ENCODE results near the gene PEMT. TPM values are rescaled to one million over a fixed set of nuclear protein-coding genes. Genes with fewer than 3 reads are reported as not detected.

The PEMT gene
- total and polyA plus RNA-seq, 2 experiments from 2014 or later = 54.8 to 55.2 TPM

GRCh38 chr17:17555906-17556305 is 35.6 kb downstream of the PEMT start (continued):
- TF ChIP-seq ZNF114 (CRISPR knock-in tag; IDR thresholded peaks at IDR 0.05) (no peak), CREB1 (CRISPR knock-in tag; IDR thresholded peaks at IDR 0.05; ENCODE audit: low read depth) (no peak), EZH2 (IDR thresholded peaks at IDR 0.05; ENCODE audit: low read depth, unreplicated experiment) (no peak), REST (IDR thresholded peaks at IDR 0.05; ENCODE audit: unreplicated experiment) (no peak), CTCF (conservative IDR thresholded peaks at IDR 0.05; ENCODE audit: low read depth in 2 of 2) (no peak)

GRCh38 chr17:17555151-17555550 is 36.4 kb downstream of the PEMT start:
- H3K27ac ChIP-seq (ENCODE audit: low read depth) = no peak overlapping the region
- TF ChIP-seq EZH2phosphoT487 (IDR thresholded peaks at IDR 0.05; ENCODE audit: unreplicated experiment) = no peak
- TF ChIP-seq REST (IDR thresholded peaks at IDR 0.05; ENCODE audit: unreplicated experiment) = no peak
- no peak for TF ChIP-seq ZNF114 (CRISPR knock-in tag; IDR thresholded peaks at IDR 0.05)
- peaks cover 4% of the 10 kb centered on the region; the same call in 1 of the 3 replicates for H3K4me1 Mint-ChIP-seq
- DNase-seq (ENCODE audit: low spot score) (no peak), ATAC-seq (no peak)
- no peaks in the 10 kb centered on the region for H3K9me3 Mint-ChIP-seq
- H3K27me3 Mint-ChIP-seq (ENCODE audit: insufficient read depth, low read depth, poor library complexity) = peaks cover 9% of the 10 kb centered on the region
- no peaks in the 10 kb centered on the region; the same call in 1 of the 2 replicates for H4K20me1 ChIP-seq (replicated peaks; ENCODE audit: insufficient read depth)
- H3K4me3 Mint-ChIP-seq = no peak overlapping the region
- H3K79me2 ChIP-seq (replicated peaks; ENCODE audit: insufficient read depth) = no peaks in the 10 kb centered on the region
- no peak overlapping the region; the same call in 1 of the 2 replicates for H3K27ac Mint-ChIP-seq
- H3K9me2 ChIP-seq (ENCODE audit: insufficient read depth) = no peaks in the 10 kb centered on the region
- no peaks in the 10 kb centered on the region for H3F3A ChIP-seq (replicated peaks; ENCODE audit: low read depth)
- H3K4me3 ChIP-seq = no peak overlapping the region
- H2AFZ ChIP-seq = no peak overlapping the region
- H3K36me3 ChIP-seq (ENCODE audit: insufficient read depth) = no peaks in the 10 kb centered on the region
- H3K36me3 Mint-ChIP-seq (ENCODE audit: low read depth) = no peaks in the 10 kb centered on the region
- no peak overlapping the region for H3K4me2 ChIP-seq
- H3K4me1 ChIP-seq (ENCODE audit: insufficient read depth) = no peaks in the 10 kb centered on the region
- no peaks in the 10 kb centered on the region for H3K27me3 ChIP-seq (ENCODE audit: insufficient read depth)
